KOPT-K1 (cell line): ENCODE measurements around the gene EXOSC5.
"Not testable (repeated sequence)": the region's sequence is repeated elsewhere in the genome, so short reads cannot be mapped to it uniquely, and the experiment has no call there.

Experiments used
- H3K27ac ChIP-seq: fragments of 200-600 bp; sonication (generic); 2 replicates; pipeline ENCODE4 v1.5.1; 2016; ENCODE audit warnings: antibody characterized with exemption, mild to moderate bottlenecking, low read depth, low read length; ENCODE audit not compliant: poor library complexity, severe bottlenecking
- H3K36me3 ChIP-seq: fragments of 200-600 bp; sonication (generic); 2 replicates; pipeline ENCODE4 v1.5.1; 2017; ENCODE audit warnings: antibody characterized with exemption, mild to moderate bottlenecking, low read length, moderate library complexity; ENCODE audit not compliant: insufficient read depth
- H3K9me3 ChIP-seq: fragments of 200-600 bp; sonication (generic); 2 replicates; pipeline ENCODE4 v1.5.1; 2017; ENCODE audit warnings: antibody characterized with exemption, low read length, mild to moderate bottlenecking; ENCODE audit not compliant: insufficient read depth, poor library complexity, severe bottlenecking

Gene EXOSC5

GRCh38 chr19:41397086-41398049 lies at the start of gene EXOSC5, which contains the start of gene BCKDHA:
Gene EXOSC5 (minus strand): TSS chr19:41397359. CDS start chr19:41397328, 31 bp downstream.
Gene BCKDHA (plus strand): TSS chr19:41397818. CDS start chr19:41397828, 10 bp downstream.
- H3K36me3 ChIP-seq, result peaks cover 17% of the 10 kb centered on the region; the same call in 1 of the 2 replicates
- H3K9me3 ChIP-seq, result no peaks in the 10 kb centered on the region
- peak within 1 kb of the TSS; percentile 94 for H3K27ac ChIP-seq

GRCh38 chr19:41445575-41445974 lies 48.4 kb upstream of the EXOSC5 start:
- Histone ChIP-seq H3K36me3 (no peaks in the 10 kb centered on the region), H3K9me3 (no peaks in the 10 kb centered on the region), H3K27ac (no peak overlapping the region)

- Histone ChIP-seq H3K27ac (no peak overlapping the region), H3K36me3 (no peaks in the 10 kb centered on the region), H3K9me3 (no peaks in the 10 kb centered on the region)
Measured at GRCh38 chr19:41443813-41444455, 46.8 kb upstream of the EXOSC5 start.

- Histone ChIP-seq H3K36me3 (peaks cover 5% of the 10 kb centered on the region; the same call in 1 of the 2 replicates), H3K9me3 (no peaks in the 10 kb centered on the region), H3K27ac (no peak within 1 kb of the TSS)
Measured at GRCh38 chr19:41442473-41443355, 45.6 kb upstream of the EXOSC5 start, which contains the start of gene ERICH4. Gene ERICH4 (plus strand): TSS chr19:41443156. CDS start chr19:41443170, 14 bp downstream.

GRCh38 chr19:41441321-41441945 lies 44.3 kb upstream of the EXOSC5 start:
- Histone ChIP-seq H3K27ac (no peak overlapping the region), H3K9me3 (no peaks in the 10 kb centered on the region), H3K36me3 (peaks cover 10% of the 10 kb centered on the region; the same call in 1 of the 2 replicates)

GRCh38 chr19:41439441-41440222 lies 42.5 kb upstream of the EXOSC5 start, which contains the start of gene DMAC2:
Gene DMAC2 (minus strand): TSS chr19:41439912. CDS start chr19:41439899, 13 bp downstream.
- Histone ChIP-seq H3K36me3 (peaks cover 10% of the 10 kb centered on the region; the same call in 1 of the 2 replicates), H3K9me3 (no peaks in the 10 kb centered on the region), H3K27ac (peak within 1 kb of the TSS; percentile 70)

- H3K9me3 ChIP-seq, result no peaks in the 10 kb centered on the region
- no peak overlapping the region for H3K27ac ChIP-seq
- peaks cover 16% of the 10 kb centered on the region for H3K36me3 ChIP-seq
Measured at GRCh38 chr19:41437944-41438574, 40.9 kb upstream of the EXOSC5 start.

- Histone ChIP-seq H3K27ac (no peak overlapping the region), H3K9me3 (no peaks in the 10 kb centered on the region), H3K36me3 (peaks cover 31% of the 10 kb centered on the region)
Measured at GRCh38 chr19:41436674-41436951, 39.5 kb upstream of the EXOSC5 start.

- Histone ChIP-seq H3K36me3 (peaks cover 36% of the 10 kb centered on the region), H3K9me3 (no peaks in the 10 kb centered on the region), H3K27ac (no peak overlapping the region)
Measured at GRCh38 chr19:41435936-41436673, 38.9 kb upstream of the EXOSC5 start.

GRCh38 chr19:41435376-41435775 lies 38.2 kb upstream of the EXOSC5 start:
- peaks cover 42% of the 10 kb centered on the region for H3K36me3 ChIP-seq
- not testable (repeated sequence) for H3K9me3 ChIP-seq, H3K27ac ChIP-seq

- no peaks in the 10 kb centered on the region for H3K9me3 ChIP-seq
- peaks cover 42% of the 10 kb centered on the region for H3K36me3 ChIP-seq
- no peak overlapping the region for H3K27ac ChIP-seq
Measured at GRCh38 chr19:41434450-41434849, 37.3 kb upstream of the EXOSC5 start.

- Histone ChIP-seq H3K9me3 (no peaks in the 10 kb centered on the region), H3K27ac (no peak overlapping the region), H3K36me3 (peaks cover 47% of the 10 kb centered on the region)
Measured at GRCh38 chr19:41433171-41433570, 36.0 kb upstream of the EXOSC5 start.
